DMS53 treated with DMSO at 0.1 percent for 48 hours (cell line): ENCODE data around the gene BTNL9.
"Not testable (repeated sequence)": the region's sequence is repeated elsewhere in the genome, so short reads cannot be mapped to it uniquely, and the experiment has no call there.

Experiments used
- DNase-seq: peaks from one replicate; lab custom pipeline; 2025; ENCODE audit not compliant: unreplicated experiment; lab: John Stamatoyannopoulos, UW

The BTNL9 gene

GRCh38 chr5:181039931-181040630, at the start of gene BTNL9:
BTNL9 (plus strand) TSS chr5:181040266; CDS start chr5:181045490, 5,224 bp downstream.
- no peak for DNase-seq

- no peak for DNase-seq
Measured at GRCh38 chr5:180990882-180991242, 49.2 kb upstream of the BTNL9 start.

GRCh38 chr5:181001947-181002346, 38.1 kb upstream of the BTNL9 start:
- DNase-seq: no peak

- no peak for DNase-seq
Measured at GRCh38 chr5:181005791-181006190, 34.3 kb upstream of the BTNL9 start.

- no peak for DNase-seq
Measured at GRCh38 chr5:181008136-181008535, 31.9 kb upstream of the BTNL9 start.

GRCh38 chr5:181010018-181010417, 30.0 kb upstream of the BTNL9 start:
- not testable (repeated sequence) for DNase-seq

- DNase-seq: not testable (repeated sequence)
Measured at GRCh38 chr5:181014654-181015053, 25.4 kb upstream of the BTNL9 start.

GRCh38 chr5:181017448-181017847, 22.6 kb upstream of the BTNL9 start:
- not testable (repeated sequence) for DNase-seq

DNA sequence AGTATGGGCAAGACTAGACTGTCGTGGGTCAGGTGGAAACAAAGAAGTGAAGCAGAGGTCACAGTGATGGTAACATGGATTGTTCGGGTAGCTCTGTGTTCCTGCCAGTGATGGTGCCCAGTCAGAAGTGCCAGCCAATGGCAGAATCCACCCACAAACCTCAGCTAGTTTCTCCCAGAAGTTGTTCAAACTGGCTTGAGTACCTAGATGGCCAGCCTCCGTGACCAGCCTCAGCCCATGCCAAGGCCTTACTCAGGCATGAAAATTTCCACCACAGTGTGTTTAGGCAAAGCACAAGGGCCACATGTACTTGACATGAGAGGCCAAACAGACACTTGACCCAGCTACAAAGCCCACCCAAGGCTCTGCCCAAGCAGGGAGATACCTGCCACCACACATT, 19.4 kb upstream of the BTNL9 start:
- DNase-seq: no peak

GRCh38 chr5:181024245-181025064, 15.6 kb upstream of the BTNL9 start:
- no peak for DNase-seq

DNA sequence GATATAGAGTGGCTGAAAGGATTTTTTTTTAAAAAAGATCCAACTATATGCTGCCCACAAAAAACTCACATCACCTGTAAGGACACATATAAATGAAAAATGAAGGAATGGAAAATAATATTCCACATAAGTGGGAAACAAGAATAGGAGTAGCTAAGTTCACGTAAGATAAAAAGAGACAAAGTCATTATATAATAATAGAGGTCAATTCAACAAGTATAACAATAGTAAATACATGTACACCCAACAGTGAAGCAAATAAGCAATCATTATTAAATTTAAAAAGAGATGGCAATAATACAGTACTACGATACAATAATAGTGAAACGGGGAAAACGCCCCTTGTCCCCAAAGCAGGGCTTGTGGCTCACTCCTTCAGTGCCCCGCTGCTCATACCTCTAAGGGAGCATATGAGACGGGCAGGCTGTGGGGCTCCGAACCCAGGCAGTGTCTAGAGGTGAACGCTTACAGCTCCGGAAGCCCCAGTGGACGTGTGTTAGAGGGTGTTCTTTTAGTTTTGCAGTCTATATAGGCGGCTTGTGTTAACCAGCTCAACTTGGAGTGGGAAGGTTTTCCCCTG, 12.5 kb upstream of the BTNL9 start:
- DNase-seq: no peak

DNA sequence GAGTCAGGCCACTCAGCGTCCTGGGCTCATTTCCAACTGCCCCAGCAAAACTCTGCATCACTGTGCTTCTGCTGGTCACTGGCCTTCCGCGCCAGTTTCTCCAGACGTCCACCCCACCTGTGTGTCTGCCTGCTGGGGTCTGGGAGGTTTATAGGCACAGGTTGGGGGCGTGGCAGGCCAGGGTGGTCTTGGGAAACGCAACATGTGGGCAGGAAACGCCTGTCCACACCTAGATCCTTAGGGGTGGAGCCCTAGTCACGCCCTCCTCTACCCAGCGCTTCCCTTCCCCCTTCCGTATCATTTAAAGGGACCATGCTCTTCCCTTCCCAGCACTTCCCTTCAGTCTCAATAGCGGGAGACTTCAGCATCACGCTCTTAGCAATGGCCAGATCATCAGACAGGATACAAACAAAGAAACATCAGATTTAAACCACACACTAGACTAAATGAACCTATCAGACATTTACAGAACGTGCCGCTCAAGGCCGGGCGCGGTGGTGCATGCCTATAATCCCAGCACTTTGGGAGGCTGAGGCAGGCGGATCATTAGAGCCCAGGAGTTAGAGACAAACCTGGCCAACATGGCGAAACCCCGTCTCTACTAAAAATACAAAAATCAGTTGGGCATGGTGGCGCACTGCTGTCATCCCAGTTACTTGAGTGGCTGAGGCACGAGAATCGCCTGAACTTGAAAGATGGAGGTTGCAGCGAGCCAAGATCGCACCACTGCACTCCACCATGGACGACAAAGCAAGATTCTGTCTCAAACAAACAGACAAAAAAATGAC, 11.8 kb upstream of the BTNL9 start:
- DNase-seq: no peak

- DNase-seq: no peak
Measured at GRCh38 chr5:181031716-181032115, 8.3 kb upstream of the BTNL9 start.

DNA sequence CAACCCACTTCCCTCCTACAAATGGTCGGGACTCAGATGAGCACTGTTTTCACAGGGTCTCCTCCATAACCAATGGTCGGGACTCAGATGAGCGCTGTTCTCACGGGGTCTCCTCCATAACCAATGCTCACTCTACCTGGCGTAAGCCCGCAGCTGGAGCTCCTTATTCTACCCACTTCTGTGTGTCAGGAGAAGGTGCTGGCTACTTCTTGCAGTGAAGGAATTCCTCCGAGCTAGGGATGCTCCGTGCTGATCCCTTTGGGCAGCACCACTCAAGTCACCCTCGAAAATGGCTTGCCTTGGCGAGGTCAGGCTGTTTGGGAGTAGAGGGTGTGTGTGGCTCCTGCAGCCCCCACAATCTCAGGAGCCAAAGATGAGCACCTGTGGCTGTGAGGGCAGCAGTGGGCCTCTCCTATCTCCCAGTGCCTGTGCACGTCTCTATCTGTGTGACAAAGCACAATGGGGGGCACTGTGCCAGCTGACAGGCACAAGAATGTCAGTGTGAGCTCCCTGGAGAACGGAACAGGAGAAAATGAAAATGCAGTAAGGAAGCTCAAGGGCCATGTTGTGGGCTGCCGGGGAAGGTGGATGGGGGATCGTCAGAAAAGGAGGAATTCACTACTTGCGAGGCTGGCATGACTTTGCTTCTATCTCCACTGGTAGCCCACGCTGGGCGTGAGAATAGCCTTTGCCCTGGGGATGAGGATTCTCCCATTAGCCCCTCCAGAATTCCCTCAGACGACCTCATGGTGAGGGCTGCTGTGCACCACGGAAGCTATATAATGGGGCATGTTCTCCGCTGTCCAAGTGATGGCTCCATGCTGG, 3.9 kb upstream of the BTNL9 start:
- no peak for DNase-seq

- DNase-seq: no peak
Measured at GRCh38 chr5:181036816-181037364, 3.2 kb upstream of the BTNL9 start.

- DNase-seq: no peak
Measured at GRCh38 chr5:181037365-181037861, 2.7 kb upstream of the BTNL9 start.

GRCh38 chr5:181039471-181039870, 595 bp upstream of the BTNL9 start:
- no peak for DNase-seq

GRCh38 chr5:181040631-181040945, 522 bp downstream of the BTNL9 start:
- no peak for DNase-seq

GRCh38 chr5:181041043-181041442, 977 bp downstream of the BTNL9 start:
- DNase-seq: no peak

DNA sequence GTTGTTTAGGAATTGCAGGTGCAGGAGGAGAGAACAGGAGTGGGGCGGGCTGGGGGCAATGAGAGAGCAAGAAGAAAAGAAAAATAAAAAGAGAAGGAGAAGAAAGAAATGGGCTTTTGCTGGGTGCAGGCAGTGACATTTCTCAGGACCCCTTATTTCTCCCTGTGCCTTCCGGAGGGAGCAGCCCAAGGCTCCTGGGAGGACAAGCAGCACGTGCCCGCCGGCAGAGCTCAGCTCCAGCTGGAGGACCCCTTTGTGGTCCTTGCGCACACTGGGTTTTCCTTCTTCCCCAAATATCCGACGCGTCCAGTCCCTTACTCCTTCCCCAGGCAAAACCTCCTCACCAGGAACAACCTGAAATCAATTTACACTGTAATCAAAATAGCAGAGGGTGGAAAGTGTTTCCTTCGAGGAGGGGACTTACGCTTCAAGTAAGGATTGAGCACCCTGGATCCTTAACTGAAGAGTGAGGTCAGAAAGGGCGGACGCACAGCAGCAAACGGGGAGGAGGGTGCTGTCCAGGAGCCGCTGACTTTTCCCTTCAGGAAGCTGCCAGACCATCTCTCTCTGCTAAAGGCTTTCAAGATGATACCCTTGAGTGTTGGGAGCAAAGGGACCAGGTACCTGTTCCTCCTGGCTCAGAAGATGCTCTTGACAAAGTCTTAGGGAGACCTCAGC, 2.1 kb downstream of the BTNL9 start:
- DNase-seq: no peak
